Adipose tissue (tissue), 3 donors: ENCODE measurements around the gene NUMB. TPM values are rescaled to one million over a fixed set of nuclear protein-coding genes. Genes with fewer than 3 reads are reported as not detected.

ENCODE experiments used
- H3K27ac ChIP-seq: one replicate; pipeline ENCODE4 v1.5.1; 2013; ENCODE audit warnings: low read depth, low read length
- WGBS, 3 donors: extraction: QIAGEN DNeasy Blood & Tissue Kit; methylation state at CpG; one replicate each; pipeline ENCODE4 v1.1.7; 2013; 5-methylcytosine and 5-hydroxymethylcytosine counted together
- polyA plus RNA-seq, 3 donors: library from polyadenylated mRNA; stranded (reverse); fragments of 200-250 nt; gene quantifications; one replicate each; pipeline ENCODE4 v1.2.3, GENCODE V29; 2013
- donor health status: healthy with polysubstance abuse.
- donor health status: Bipolar disorder and iron deficiency.
- donor health status: healthy.

Gene NUMB
- polyA plus RNA-seq, 3 donors, result 18.4 to 39.4 (median 33.5) TPM

DNA sequence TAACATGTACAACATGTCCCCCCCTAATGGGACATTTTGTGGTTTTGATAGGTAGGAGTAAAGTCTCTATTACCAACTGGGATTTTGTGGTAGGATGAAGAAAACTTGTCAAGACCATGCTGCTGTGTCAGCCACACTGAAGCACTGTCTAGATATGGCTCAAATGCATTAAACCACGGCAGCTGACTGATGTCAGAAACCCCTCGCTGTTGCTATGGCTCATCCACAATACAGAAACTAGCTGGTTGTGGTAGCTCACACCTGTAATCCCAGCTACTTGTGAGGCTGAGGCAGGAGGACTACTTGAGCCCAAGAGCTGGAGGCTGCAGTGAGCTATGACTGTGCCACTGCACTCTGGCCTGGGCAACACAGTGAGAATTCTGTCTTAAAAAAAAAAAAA is 181.0 kb downstream of the NUMB start:
- no peak overlapping the region for H3K27ac ChIP-seq
- 95 to 99% (median 98%) methylated on average over 2 of the region's 2 CpGs for WGBS, 3 donors

DNA sequence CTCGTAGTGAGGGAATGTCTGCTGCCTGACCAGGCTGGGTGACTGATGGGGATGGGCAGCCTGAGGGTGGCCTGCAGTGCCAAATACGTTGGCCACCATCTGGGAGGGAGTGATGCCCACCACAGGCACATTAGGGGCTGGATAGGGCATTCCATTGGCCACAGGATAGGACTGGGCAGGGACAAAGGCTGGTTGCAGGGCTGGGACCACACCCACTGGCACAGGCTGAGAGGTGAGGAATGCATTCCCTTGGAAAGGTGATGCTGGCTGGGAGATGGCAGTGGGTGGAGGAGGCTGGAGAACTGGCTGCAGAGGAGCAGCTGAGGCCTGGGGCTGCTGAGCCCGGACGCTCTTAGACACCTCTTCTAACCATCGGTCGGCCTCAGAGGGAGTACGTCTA is 181.5 kb downstream of the NUMB start:
- WGBS, 3 donors, result 90 to 94% (median 93%) methylated on average over 7 of the region's 7 CpGs
- no peak overlapping the region for H3K27ac ChIP-seq

DNA sequence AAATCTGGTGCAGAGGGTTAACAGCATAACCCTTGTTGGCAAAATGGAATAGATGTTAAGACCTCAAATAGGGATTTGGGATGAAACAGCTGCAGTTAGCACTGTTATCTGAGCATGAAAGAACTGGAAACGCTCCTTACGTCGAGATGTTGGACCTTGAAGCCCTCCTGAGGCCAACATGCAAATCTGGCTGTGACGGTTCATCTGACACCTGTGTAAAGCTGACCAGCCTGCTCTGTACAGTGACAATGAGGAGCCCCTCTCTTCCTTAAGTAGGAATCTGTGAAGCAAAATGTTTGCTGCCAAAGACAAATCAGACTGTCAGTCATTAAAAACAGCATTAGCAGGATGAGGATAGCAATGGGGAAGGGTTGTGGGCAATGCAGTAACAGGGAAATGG is 184.5 kb downstream of the NUMB start:
- H3K27ac ChIP-seq, result no peak overlapping the region
- 43 to 93% (median 89%) methylated on average over 4 of the region's 4 CpGs for WGBS, 3 donors

DNA sequence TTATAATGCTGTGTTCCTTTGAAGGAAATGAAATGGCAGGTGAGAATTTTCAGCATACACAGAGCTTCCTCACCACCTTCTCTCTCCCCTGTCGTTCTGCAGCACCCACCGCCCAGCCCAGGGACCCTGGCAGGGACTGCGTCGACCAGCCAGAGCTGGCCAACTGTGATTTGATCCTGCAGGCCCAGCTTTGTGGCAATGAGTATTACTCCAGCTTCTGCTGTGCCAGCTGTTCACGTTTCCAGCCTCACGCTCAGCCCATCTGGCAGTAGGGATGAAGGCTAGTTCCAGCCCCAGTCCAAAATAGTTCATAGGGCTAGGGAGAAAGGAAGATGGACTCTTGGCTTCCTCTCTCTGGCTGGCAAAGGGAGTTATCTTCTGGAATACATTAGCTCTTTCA is 186.0 kb downstream of the NUMB start:
- H3K27ac ChIP-seq, result no peak overlapping the region
- 73 to 81% (median 77%) methylated on average over 6 of the region's 6 CpGs for WGBS, 3 donors

DNA sequence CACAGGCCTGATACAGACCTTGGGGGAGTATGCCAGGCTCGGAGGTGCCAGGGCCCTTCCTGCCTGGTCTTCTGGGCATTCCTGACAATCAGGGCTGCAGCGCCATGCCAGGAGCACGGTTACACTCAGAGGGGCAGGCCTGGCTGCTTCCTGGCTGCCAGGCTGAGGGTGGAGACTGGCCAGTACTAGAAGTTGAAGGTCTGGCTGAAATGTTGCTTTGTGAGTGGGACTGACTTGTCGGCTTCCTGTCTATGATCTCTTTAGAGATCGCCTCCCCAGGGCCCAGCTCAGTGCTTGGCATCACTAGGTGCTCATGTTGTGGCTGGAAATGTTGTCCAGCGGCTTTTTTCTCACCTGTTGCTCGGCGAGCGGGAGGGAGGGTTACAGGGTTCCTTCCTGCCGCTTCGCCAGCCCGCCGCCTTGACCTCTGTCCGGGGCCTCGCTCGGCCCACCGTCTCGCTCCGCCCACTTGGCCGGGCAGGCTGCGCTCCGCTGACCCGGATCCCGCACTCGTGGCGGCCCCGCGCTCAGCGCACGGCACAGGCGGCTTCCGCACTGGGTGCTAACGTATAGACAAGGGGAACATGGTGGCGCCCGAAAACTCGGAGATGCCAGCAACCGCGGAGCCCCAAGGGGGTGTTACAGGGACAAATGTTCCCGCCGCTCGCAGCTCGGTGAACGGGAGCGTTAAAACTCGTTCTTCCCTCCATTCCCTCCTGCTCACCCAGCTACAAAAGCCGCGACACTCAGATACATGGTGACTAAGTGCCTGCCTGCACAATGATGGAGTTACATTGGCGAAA is 188.4 kb downstream of the NUMB start:
- 8 to 19% (median 10%) methylated on average over 48 of the region's 48 CpGs for WGBS, 3 donors
- no peak overlapping the region for H3K27ac ChIP-seq

DNA sequence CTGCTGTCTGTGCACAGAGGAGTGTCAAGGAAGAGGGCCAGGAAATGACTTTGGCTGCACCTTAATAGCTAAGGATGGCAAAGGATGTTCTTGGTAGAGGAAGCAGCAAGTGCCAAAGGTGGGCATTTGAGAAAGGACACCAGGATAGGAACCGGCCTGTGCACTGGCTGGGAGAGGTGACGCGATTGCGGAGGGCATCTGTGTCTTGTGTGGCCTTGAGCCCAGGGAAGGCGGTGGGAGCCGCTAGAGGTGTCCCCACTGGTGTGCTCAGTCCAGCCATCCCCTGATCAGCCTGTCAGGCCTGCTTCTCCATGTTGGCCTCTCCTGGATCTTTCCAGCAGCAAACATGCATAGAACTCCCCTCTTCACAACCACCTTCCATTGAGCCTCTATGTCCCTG is 190.9 kb downstream of the NUMB start:
- 95 to 99% (median 97%) methylated on average over 6 of the region's 6 CpGs for WGBS, 3 donors
- no peak overlapping the region for H3K27ac ChIP-seq

DNA sequence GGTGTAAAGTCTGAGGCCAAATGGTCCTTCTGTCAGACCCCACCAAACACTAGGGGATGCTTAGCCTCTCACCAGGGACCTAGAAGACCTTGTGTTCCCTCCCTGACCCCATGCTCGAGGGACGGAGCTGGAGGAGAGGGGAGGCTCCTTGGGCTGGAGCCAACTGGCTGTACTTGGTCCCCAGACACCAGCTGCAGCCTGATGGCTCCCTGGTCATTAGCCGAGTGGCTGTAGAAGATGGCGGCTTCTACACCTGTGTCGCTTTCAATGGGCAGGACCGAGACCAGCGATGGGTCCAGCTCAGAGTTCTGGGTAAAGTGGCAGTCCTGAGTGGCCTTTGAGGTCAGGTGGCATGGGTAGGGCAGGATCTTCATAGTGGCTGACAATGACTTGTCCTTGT is 192.0 kb downstream of the NUMB start:
- 81 to 88% (median 83%) methylated on average over 7 of the region's 7 CpGs for WGBS, 3 donors
- H3K27ac ChIP-seq, result no peak overlapping the region

DNA sequence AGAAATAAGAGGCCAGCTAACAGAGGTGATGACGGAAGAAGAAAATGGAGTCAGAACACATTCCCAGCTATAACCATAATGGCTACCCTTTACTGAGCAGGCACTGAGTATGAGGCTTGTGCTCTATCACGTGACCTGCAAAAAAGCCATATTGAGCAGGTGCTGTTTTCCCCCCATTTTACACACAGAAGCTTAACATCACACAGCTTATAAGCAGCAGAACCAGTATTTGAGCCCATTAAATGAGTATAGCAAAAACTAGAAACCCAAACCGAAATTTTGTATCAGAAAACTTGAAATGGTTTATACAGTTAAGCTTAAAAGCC is 192.7 kb downstream of the NUMB start:
- no peak overlapping the region for H3K27ac ChIP-seq
- WGBS, 3 donors, result 89 to 94% (median 93%) methylated on average over 3 of the region's 3 CpGs

DNA sequence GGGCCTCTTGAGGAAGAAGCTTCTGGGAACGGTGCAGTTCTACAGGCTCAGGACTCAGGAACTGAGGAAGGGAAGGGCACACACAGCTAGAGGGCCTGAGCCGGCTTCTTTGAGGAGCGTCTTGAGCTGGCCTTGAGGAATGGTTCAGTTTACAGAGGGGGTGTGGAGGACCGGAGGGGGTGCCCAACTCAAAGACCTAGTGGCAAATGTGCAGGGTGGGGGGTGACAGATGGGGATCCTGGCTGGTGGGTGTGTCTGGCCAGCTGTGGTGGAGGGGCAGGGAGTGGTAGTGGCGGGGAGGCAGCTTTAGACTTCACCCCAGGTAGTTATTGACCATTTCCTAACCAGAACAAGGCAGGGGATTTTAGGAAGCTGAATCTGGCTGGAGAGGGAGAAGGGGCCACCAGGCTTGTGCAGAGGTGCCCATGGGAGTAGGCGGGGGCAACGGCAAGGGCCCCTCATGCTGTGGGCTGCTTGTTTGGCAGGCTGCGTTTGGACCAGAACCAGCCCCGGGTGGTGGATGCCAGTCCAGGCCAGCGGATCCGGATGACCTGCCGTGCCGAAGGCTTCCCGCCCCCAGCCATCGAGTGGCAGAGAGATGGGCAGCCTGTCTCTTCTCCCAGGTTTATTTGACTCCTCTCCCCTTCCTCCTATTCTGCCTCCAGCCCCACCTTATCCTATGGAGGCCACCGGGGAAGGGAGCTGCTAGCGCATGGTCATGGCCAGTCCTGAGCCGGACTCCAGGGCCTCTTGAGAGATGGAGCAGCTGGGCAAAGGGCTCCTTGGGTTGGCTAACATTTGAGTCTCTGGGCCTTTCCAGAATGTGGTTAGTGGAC is 193.2 kb downstream of the NUMB start:
- 70 to 91% (median 88%) methylated on average over 18 of the region's 18 CpGs for WGBS, 3 donors
- no peak overlapping the region for H3K27ac ChIP-seq

DNA sequence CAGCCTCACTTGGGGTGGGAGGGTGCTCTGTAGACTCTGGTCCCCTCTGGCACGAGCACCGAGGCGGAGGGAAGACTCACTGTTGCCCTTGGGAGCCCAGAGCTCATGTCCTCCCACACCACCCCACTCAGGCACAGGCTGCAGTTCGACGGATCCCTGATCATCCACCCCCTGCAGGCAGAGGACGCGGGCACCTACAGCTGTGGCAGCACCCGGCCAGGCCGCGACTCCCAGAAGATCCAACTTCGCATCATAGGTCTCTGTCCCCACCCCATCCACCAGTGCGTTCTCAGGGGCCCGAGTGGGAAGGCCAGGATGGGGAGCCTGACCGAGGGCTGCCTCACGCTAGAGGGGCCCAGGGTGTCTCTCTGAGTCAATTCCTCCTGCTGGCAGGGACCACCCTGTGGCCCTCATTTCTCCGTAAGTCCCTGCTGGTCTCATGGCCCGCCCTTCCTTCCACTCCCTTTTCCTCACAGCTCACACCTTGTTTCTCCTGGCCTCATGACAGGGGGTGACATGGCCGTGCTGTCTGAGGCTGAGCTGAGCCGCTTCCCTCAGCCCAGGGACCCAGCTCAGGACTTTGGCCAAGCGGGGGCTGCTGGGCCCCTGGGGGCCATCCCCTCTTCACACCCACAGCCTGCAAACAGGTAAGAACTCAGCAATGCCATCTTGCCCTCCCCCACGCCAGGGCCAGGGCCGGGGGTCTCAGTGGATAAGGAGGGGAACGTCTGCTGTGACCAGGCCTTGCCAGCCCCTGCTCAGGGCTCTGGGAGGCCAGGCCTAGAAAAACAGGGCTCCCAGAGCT is 194.1 kb downstream of the NUMB start:
- 82 to 89% (median 88%) methylated on average over 22 to 23 of the region's 23 CpGs for WGBS, 3 donors
- no peak overlapping the region for H3K27ac ChIP-seq

DNA sequence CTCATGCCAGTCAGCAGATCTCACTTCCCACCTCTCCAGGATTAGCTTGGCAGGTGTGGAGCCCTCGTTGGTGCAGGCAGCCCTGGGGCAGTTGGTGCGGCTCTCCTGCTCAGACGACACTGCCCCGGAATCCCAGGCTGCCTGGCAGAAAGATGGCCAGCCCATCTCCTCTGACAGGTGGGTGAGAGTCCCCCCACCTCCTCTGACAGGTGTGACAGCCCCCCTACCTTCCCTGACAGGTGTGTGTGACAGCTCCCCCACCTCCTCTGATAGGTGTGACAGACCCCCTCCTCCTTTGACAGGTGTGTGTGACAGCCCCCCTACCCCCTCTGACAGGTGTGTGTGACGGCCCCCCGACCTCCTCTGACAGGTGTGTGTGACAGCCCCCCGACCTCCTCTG is 194.7 kb downstream of the NUMB start:
- whole genome bisulfite sequencing, 3 donors, result 59 to 88% (median 87%) methylated on average over 7 of the region's 7 CpGs
- no peak overlapping the region for H3K27ac ChIP-seq

DNA sequence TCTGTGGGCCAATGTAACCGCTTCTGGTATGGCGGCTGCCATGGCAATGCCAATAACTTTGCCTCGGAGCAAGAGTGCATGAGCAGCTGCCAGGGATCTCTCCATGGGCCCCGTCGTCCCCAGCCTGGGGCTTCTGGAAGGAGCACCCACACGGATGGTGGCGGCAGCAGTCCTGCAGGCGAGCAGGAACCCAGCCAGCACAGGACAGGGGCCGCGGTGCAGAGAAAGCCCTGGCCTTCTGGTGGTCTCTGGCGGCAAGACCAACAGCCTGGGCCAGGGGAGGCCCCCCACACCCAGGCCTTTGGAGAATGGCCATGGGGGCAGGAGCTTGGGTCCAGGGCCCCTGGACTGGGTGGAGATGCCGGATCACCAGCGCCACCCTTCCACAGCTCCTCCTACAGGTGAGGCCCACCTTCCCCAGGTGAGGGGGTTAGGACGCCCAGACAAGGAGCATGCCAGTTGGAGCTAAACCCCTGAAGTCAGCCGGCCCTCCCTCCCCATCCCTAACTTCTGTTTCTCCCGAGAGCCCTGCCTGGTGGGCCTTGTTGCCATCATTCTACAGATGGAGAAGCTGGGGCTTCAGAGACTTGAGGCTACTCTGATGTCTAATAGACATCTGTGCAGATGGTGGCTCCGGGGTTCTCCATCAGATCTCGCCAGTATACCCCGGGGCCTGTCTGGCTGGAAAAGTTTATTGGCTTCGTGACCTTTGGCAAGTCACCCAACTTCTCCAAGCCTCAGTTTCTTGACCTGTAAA is 195.7 kb downstream of the NUMB start:
- WGBS, 3 donors, result 90 to 94% (median 91%) methylated on average over 19 to 20 of the region's 20 CpGs
- H3K27ac ChIP-seq, result no peak overlapping the region

DNA sequence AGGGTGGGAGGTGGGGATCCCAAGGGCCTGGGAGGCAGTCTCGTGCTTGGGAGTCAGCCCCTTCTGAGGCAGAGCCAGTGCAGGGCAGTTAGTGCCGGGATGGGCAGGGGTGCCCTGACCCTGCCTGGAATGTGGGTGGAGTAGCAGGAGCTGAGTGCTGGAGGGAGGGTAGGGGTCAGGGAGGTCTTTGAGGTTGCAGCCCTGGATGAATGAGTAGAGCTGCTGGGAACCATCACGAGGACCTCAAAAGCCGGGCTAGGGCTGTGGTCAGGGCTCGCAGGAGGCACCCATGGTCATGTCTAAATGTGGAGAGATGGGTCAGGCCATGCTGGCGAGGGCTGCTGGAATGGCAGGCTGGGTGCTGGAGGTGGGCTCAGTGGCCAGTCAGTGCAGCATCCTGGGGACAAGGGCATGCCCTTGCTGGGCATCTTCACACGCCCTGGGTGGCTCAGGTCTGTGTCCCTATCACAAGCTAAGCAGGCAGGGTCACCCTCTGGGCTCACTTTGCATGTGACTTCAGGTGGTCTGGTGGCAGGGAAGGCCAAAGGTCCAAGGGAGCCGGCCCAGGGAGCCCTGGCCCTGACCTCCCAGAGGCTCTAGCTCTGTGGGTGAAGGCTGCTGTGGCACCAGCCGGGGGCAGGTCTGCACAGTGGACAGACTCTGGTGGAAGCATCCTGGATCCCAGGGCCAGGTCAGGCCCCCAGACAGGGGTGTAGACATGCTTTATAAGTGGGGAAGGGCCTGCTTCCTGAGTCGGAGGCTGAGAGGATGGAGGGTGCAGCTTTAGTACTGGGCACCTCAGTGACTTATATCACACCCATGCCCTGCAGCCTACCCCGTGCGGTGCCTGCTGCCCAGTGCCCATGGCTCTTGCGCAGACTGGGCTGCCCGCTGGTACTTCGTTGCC is 196.6 kb downstream of the NUMB start:
- WGBS, 3 donors, result 85 to 89% (median 89%) methylated on average over 15 of the region's 15 CpGs
- H3K27ac ChIP-seq, result no peak overlapping the region

DNA sequence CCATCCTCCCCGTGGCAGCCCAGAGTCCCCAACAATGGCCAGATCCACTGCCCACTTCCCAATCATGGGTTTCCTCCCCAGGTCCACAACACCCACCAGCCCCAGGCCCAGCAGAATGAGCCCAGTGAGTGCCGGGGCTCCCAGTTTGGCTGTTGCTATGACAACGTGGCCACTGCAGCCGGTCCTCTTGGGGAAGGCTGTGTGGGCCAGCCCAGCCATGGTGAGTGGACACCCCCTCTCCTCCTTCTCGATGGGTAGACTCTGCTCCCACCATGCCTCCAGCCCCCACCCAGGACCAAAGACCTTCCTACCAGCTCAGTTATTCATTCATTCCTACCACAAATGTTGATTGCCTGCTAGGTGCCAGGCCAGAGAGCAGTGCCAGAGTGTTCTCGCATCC is 197.3 kb downstream of the NUMB start:
- no peak overlapping the region for H3K27ac ChIP-seq
- 67 to 85% (median 75%) methylated on average over 6 of the region's 6 CpGs for WGBS, 3 donors

DNA sequence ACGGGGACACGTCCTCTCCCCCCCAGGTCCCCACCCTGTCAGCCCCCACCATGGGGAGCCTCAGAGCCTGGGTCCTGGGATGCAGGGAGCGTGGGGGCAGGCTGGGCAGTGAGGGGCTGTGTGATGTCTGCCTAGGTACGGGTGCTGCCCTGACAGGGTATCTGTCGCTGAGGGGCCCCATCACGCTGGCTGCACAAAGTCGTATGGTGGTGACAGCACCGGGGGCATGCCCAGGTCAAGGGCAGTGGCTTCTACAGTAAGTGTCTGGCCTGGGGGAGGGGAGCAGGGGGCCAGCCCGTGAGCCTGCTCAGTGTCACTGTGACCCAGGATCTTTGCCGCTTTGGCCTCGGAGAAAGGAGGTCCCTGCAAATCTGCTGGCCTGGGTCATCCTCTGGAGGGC is 197.8 kb downstream of the NUMB start:
- WGBS, 3 donors, result 73 to 83% (median 83%) methylated on average over 11 of the region's 11 CpGs
- no peak overlapping the region for H3K27ac ChIP-seq

DNA sequence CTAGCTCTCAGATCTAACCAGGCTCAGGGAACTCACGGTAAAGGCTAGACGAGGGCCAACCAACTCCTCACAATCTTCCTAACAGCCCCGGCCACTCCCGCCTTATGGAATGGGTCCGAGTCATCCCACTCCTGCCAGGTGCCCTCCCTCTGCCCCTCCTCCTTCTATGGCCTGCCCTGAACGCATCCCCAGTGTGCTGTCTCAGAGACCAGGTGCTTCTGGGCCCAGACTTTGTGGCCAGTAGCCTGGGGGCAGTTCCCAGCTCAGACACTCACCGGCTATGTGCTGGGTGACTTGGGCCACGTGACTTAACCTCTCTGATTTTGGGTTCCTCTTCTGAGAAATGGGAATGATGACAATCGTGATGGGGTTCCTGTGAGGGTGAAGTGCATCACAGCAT is 198.5 kb downstream of the NUMB start:
- no peak overlapping the region for H3K27ac ChIP-seq
- WGBS, 3 donors, result 84 to 90% (median 85%) methylated on average over 9 of the region's 9 CpGs

DNA sequence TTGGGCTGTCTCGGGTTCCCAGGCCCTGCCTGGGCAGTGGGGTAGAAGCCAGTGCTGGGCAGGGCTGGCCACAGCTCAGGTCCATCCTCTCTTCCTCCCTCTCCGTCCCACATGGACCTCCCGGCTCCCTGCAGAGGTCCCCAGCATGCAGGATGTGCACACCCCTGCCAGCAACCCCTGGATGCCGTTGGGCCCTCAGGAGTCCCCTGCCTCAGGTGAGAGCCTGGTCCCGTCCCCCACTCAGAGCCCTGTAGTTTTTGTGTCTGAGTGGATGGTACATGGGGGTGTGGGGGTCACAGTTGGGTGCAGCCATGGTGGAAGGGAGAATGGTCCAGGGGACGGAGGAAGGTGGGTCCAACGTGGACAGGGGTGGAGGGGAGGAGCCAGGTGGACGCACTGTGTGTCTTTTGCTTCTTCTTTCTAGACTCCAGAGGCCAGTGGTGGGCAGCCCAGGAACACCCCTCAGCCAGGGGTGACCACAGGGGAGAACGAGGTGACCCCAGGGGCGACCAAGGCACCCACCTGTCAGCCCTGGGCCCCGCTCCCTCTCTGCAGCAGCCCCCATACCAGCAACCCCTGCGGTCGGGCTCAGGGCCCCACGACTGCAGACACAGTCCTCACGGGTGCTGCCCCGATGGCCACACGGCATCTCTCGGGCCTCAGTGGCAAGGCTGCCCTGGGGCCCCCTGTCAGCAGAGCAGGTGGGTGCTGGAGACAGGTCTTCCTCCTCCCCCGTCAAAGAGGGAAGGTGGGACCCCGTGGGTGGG is 199.3 kb downstream of the NUMB start:
- WGBS, 3 donors, result 85 to 88% (median 87%) methylated on average over 20 of the region's 20 CpGs
- no peak overlapping the region for H3K27ac ChIP-seq
